HepG2 (cell line): ENCODE results near the gene CBX2. TPM values are rescaled to one million over a fixed set of nuclear protein-coding genes. Genes with fewer than 3 reads are reported as not detected.
A peak's percentile ranks its signal among the peaks of the same experiment; 100 is the strongest.

Experiments
- ATAC-seq: fragments of 200-7000 bp; cut with Tn5 transposase; 3 replicates; pipeline ENCODE4 v1.9.1; 2020; ENCODE audit warnings: mild to moderate bottlenecking, moderate library complexity
- BruUV-seq: library from RNA; stranded (reverse); fragments of 400-500 nt; replicated peaks from 2 replicates; lab custom pipeline; 2021; lab: Mats Ljungman, UMichigan
- CTCF ChIA-PET: fragments of 300-600 bp; formaldehyde crosslinking; extraction: SDS; loops from one replicate; lab custom pipeline; 2021; ENCODE audit warnings: low total read pairs, inconsistent platforms, low intra/inter-chr PET ratio; lab: Yijun Ruan, JAX
- POLR2A ChIA-PET: fragments of 350-600 bp; sonication (Branson Sonifier 250); formaldehyde crosslinking; loops from one replicate; lab custom pipeline; 2020; ENCODE audit warnings: antibody characterized with exemption, inconsistent platforms; lab: Yijun Ruan, JAX
- DNase-seq: peaks from one replicate; pipeline ENCODE4 v3.0.0-alpha.2; 2015; ENCODE audit warnings: low spot score
- FAIRE-seq: peaks from 3 replicates; lab custom pipeline; 2011; peaks lifted over from hg19 to GRCh38; lab: Jason Lieb, UNC
- H2AFZ ChIP-seq: one replicate; pipeline ENCODE4 v1.6.1; 2011; ENCODE audit warnings: low read length, inconsistent platforms
- H3K27ac ChIP-seq: fragments of 300-600 bp; 3 replicates; pipeline ENCODE4 v1.8.0; 2011; ENCODE audit warnings: mixed run types, mild to moderate bottlenecking, mixed read lengths, low read length, inconsistent platforms; ENCODE audit not compliant: insufficient read depth; ENCODE audit errors: extremely low read length
- H3K27me3 ChIP-seq, 2 experiments: fragments of 200-600 bp in 1 of 2; 2 replicates in 1 of 2; 3 replicates in 1 of 2; pipeline versions ENCODE4 v1.6.0 to v1.8.0; 2011; ENCODE audit warnings: low read length in 2 of 2, mild to moderate bottlenecking in 2 of 2, moderate library complexity in 2 of 2, inconsistent platforms in 1 of 2; ENCODE audit not compliant: insufficient read depth in 2 of 2, control insufficient read depth in 1 of 2
- H3K36me3 ChIP-seq, 2 experiments: fragments of 200-600 bp in 1 of 2; replicated peaks in 1 of 2; 2 replicates in 1 of 2; 3 replicates in 1 of 2; pipeline versions ENCODE4 v1.5.1 to v1.8.0; 2011; ENCODE audit warnings: low read length in 2 of 2, inconsistent platforms in 1 of 2; ENCODE audit not compliant: insufficient read depth in 2 of 2, control insufficient read depth in 1 of 2
- H3K4me1 ChIP-seq: 2 replicates; pipeline ENCODE4 v1.5.1; 2012; ENCODE audit warnings: low read length, inconsistent platforms; ENCODE audit not compliant: insufficient read depth
- H3K4me2 ChIP-seq: 2 replicates; pipeline ENCODE4 v1.6.0; 2011; ENCODE audit warnings: low read depth, low read length, inconsistent platforms
- H3K4me3 ChIP-seq, 3 experiments: fragments of 200-600 bp in 1 of 3; sonication (generic), shearing (Covaris generic) in 1 of 3; replicated peaks in 1 of 3; 2 replicates each; pipeline ENCODE4 v1.5.1; 2011 to 2016; ENCODE audit warnings: low read length in 3 of 3, inconsistent platforms in 2 of 3, low read depth in 2 of 3, mild to moderate bottlenecking in 2 of 3, control low read depth in 1 of 3, mixed read lengths in 1 of 3; ENCODE audit not compliant: insufficient read depth in 1 of 3
- H3K79me2 ChIP-seq: one replicate; pipeline ENCODE4 v1.6.1; 2011; ENCODE audit warnings: low read length, inconsistent platforms; ENCODE audit not compliant: insufficient read depth
- H3K9ac ChIP-seq: 2 replicates; pipeline ENCODE4 v1.6.0; 2011; ENCODE audit warnings: mild to moderate bottlenecking, low read depth, low read length, inconsistent platforms; ENCODE audit not compliant: insufficient read depth
- H3K9me3 ChIP-seq: 2 replicates; pipeline ENCODE4 v1.5.1; 2012; ENCODE audit warnings: mild to moderate bottlenecking, low read length
- H4K20me1 ChIP-seq: 2 replicates; pipeline ENCODE4 v1.6.0; 2011; ENCODE audit warnings: inconsistent platforms, mild to moderate bottlenecking, low read length, moderate library complexity; ENCODE audit not compliant: insufficient read depth
- HOXA3 ChIP-seq: sonication (generic); formaldehyde crosslinking; IDR thresholded peaks from 2 replicates; pipeline ENCODE4 v1.5.0; 2020; ENCODE audit warnings: missing genetic modification reagents
- JDP2 ChIP-seq: sonication (generic); formaldehyde crosslinking; IDR thresholded peaks from 2 replicates; pipeline ENCODE4 v1.8.1; 2022; ENCODE audit warnings: missing genetic modification reagents, borderline replicate concordance
- PCBP1 ChIP-seq: fragments of 200-400 bp; formaldehyde crosslinking; IDR thresholded peaks from 2 replicates; pipeline ENCODE4 v1.6.1; 2017; ENCODE audit warnings: mild to moderate bottlenecking, low read depth, low read length, borderline replicate concordance
- RARG ChIP-seq: sonication (generic); formaldehyde crosslinking; IDR thresholded peaks from 2 replicates; pipeline ENCODE4 v1.4.0; 2020; ENCODE audit warnings: low read depth, mild to moderate bottlenecking, missing genetic modification reagents
- RBFOX2 ChIP-seq: fragments of 200-400 bp; formaldehyde crosslinking; IDR thresholded peaks from 2 replicates; pipeline ENCODE4 v1.6.1; 2017; ENCODE audit warnings: low read depth, mild to moderate bottlenecking, low read length
- TBL1XR1 ChIP-seq: fragments of 150-350 bp; IDR thresholded peaks from 2 replicates; pipeline ENCODE4 v1.6.1; 2014; ENCODE audit warnings: borderline replicate concordance, low read length; ENCODE audit not compliant: partially characterized antibody
- ZBTB38 ChIP-seq: sonication (generic); formaldehyde crosslinking; IDR thresholded peaks from 2 replicates; pipeline ENCODE4 v1.5.1; 2020; ENCODE audit warnings: mild to moderate bottlenecking, missing genetic modification reagents
- WGBS: methylation state at CpG from one replicate; pipeline ENCODE4 v1.1.6; 2017; ENCODE audit warnings: low lambda C conversion rate; 5-methylcytosine and 5-hydroxymethylcytosine counted together
- in situ Hi-C: cut with HindIII; loops from 2 replicates; pipeline ENCODE4 v1.10.0; 2017; ENCODE audit warnings: low pct_unique_long_range_greater_than_20kb; ENCODE audit not compliant: extremely low pct_ligation_motif_present
- intact Hi-C: fragments of 100-400 bp; cut with micrococcal nuclease; formaldehyde crosslinking; loops from one replicate; pipeline ENCODE4 v1.10.0; 2022; ENCODE audit not compliant: unreplicated experiment
- polyA plus RNA-seq, 8 experiments: library from polyadenylated mRNA; depleted of rRNA in 3 of 8; stranded (reverse) in 7 of 8; unstranded in 1 of 8; fragments of >200 nt; fragmentation: Illumina TruSeq in 4 of 8; extraction: Trizol in 4 of 8; gene quantifications; 2 replicates each; pipeline versions ENCODE4 v1.2.1 to v1.2.3, GENCODE V29; 2011 to 2016; ENCODE audit warnings: low read depth in 4 of 8, missing spikeins in 1 of 8, mixed read lengths in 1 of 8; ENCODE audit not compliant: insufficient read depth in 1 of 8
- total RNA-seq, 5 experiments: library from RNA; depleted of rRNA; stranded (reverse); fragments of >200 nt; fragmentation: Illumina TruSeq; extraction: Trizol; gene quantifications; 2 replicates each; pipeline ENCODE4 v1.2.3, GENCODE V29; 2016; ENCODE audit warnings: low read depth in 1 of 5
- TF ChIP-seq, protein P1 (sequence below): sonication (generic); formaldehyde crosslinking; IDR thresholded peaks from 2 replicates; pipeline ENCODE4 v1.5.0; 2020; ENCODE audit warnings: missing genetic modification reagents
- TF ChIP-seq, protein P2 (sequence below): sonication (generic); formaldehyde crosslinking; IDR thresholded peaks from 2 replicates; pipeline ENCODE4 v1.4.0; 2020; ENCODE audit warnings: missing genetic modification reagents
- TF ChIP-seq, protein P3 (sequence below): sonication (generic); formaldehyde crosslinking; IDR thresholded peaks from 2 replicates; pipeline ENCODE4 v1.8.1; 2022; ENCODE audit warnings: low read depth, mild to moderate bottlenecking, missing genetic modification reagents
- TF ChIP-seq, protein P4 (sequence below): IDR thresholded peaks from 2 replicates; pipeline ENCODE4 v1.6.1; 2016; ENCODE audit warnings: missing compliant biosample characterization, missing genetic modification reagents, borderline replicate concordance

Gene CBX2
- total and polyA plus RNA-seq, 2 of the 13 experiments (the other 11 are each of a cell fraction or from before 2014, with no cell fraction given) = 14.5 to 31.1 TPM

DNA sequence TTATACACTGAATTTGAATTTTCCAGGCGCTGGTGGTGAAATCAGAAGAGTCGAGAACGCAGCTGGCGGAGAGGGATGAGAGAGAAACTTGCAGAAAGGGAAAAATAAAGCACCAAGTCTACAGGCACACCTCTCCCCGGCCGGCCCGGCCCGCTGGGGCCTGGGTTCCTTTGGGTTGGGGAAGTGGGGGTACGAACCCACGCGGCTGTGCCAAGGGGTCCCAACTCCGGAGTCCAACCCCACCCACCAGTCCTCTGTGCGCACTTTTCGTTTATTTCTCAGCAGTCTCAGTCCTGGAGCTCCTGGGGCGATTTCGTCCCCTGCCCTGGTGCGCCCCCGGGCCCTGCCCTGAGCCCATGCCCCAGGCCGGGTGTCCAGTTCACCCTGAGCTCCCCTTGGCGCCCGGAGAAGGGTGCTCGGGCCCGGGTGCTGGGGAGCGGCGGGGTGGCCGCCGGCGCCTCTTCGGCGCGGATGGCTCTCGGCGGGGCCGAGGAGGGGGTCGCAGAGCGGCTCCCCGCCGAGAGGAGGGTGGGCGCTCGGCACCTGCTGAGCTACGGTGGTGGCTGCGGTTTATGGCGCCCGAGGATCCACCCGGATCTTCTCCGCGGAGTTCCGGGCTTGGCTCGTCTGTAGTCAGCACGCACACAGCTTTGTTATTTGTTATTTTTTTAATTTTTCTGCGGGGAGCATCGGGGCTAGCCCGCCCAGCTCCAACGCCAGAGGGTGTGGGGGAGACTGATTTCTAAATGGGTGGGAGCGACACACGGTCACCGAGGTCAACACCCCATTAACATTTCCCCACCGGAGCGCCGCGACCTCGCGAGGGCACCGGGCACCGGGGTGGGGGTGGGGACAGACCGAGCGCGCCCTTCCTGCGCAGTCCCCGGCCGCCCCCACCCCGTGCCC, 34.7 kb downstream of the CBX2 start (continued):
- TF ChIP-seq, protein P1, sequence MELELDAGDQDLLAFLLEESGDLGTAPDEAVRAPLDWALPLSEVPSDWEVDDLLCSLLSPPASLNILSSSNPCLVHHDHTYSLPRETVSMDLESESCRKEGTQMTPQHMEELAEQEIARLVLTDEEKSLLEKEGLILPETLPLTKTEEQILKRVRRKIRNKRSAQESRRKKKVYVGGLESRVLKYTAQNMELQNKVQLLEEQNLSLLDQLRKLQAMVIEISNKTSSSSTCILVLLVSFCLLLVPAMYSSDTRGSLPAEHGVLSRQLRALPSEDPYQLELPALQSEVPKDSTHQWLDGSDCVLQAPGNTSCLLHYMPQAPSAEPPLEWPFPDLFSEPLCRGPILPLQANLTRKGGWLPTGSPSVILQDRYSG (CRISPR knock-in tag) = no peak
- TF ChIP-seq RBFOX2 = peak; percentile 55; the same call in 1 of the 2 replicates
- TF ChIP-seq TBL1XR1 = no peak

DNA sequence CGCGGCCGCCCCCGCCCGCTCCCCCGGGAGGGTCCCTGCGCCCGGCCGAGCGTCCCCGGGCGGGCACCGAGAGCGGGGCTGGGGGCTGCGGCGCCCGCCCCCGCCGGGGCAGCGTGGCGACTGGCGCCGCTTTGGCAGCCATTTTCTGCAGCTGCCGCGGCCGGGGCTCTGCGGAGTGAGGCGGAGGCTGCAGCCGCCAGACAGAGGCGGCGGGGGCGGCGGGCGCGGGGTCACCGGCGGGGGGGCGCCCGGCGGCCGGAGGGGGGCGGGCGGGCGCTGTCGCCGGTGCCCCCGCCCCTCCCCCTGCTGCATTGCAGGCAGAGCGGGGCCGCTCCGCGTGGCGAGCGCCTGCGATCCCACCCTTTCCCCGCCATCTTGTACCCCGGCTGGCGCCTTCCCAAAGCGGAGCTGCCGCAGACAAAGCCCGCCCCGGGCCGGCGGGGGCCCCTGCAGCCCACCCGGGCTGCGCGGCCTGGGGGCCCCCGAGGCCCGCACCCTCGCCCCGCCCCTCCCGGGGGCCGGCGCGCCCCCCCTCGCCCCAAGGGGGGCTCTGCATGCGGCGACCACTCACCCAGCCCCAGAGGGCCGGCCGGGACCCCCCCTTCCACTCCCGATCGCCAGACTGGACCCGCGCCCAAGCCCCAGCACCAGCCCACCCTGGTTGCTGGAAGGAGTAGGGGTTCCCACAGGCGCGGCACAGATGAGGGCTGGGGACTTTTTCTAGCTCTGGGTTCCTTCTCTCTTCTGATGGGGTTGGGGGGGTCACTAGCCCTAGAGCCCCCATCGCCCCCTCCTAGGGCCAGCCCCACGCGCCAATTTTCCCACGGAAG, 35.6 kb downstream of the CBX2 start:
- in situ Hi-C loops = loop anchor here (5.0 kb wide), 1 partner anchor 179 kb away; no protein-coding TSS in a partner anchor
- H3K9ac ChIP-seq = no peak overlapping the region
- TF ChIP-seq RARG (CRISPR knock-in tag) = no peak
- TF ChIP-seq ZBTB38 (CRISPR knock-in tag) = 0 out of 2 replicates have a peak, but pooled peaks have one; percentile 9
- TF ChIP-seq, protein P2, sequence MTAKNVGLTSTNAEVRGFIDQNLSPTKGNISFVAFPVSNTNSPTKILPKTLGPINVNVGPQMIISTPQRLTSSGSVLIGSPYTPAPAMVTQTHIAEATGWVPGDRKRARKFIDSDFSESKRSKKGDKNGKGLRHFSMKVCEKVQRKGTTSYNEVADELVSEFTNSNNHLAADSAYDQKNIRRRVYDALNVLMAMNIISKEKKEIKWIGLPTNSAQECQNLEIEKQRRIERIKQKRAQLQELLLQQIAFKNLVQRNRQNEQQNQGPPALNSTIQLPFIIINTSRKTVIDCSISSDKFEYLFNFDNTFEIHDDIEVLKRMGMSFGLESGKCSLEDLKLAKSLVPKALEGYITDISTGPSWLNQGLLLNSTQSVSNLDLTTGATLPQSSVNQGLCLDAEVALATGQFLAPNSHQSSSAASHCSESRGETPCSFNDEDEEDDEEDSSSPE (CRISPR knock-in tag) = peak; percentile 36; the same call in 1 of the 2 replicates
- TF ChIP-seq, protein P3, sequence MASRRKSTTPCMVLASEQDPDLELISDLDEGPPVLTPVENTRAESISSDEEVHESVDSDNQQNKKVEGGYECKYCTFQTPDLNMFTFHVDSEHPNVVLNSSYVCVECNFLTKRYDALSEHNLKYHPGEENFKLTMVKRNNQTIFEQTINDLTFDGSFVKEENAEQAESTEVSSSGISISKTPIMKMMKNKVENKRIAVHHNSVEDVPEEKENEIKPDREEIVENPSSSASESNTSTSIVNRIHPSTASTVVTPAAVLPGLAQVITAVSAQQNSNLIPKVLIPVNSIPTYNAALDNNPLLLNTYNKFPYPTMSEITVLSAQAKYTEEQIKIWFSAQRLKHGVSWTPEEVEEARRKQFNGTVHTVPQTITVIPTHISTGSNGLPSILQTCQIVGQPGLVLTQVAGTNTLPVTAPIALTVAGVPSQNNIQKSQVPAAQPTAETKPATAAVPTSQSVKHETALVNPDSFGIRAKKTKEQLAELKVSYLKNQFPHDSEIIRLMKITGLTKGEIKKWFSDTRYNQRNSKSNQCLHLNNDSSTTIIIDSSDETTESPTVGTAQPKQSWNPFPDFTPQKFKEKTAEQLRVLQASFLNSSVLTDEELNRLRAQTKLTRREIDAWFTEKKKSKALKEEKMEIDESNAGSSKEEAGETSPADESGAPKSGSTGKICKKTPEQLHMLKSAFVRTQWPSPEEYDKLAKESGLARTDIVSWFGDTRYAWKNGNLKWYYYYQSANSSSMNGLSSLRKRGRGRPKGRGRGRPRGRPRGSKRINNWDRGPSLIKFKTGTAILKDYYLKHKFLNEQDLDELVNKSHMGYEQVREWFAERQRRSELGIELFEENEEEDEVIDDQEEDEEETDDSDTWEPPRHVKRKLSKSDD (CRISPR knock-in tag) = peak; percentile 35; the same call in 1 of the 2 replicates
- TF ChIP-seq PCBP1 = 0 out of 2 replicates have a peak, but pooled peaks have one; percentile 46
- 0 out of 2 replicates have a peak, but pooled peaks have one; percentile 9 for TF ChIP-seq HOXA3 (CRISPR knock-in tag)
- TF ChIP-seq, protein P4, sequence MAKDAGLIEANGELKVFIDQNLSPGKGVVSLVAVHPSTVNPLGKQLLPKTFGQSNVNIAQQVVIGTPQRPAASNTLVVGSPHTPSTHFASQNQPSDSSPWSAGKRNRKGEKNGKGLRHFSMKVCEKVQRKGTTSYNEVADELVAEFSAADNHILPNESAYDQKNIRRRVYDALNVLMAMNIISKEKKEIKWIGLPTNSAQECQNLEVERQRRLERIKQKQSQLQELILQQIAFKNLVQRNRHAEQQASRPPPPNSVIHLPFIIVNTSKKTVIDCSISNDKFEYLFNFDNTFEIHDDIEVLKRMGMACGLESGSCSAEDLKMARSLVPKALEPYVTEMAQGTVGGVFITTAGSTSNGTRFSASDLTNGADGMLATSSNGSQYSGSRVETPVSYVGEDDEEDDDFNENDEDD (CRISPR knock-in tag) = peak; percentile 56; the same call in 1 of the 2 replicates
- no peak for TF ChIP-seq JDP2 (CRISPR knock-in tag)

More for the DNA sequence above, 35.6 kb downstream of the CBX2 start:
- no peak for DNase-seq
- peak overlapping the region; percentile 52 to 74 (median 62); a peak in 3 of 6 replicates for H3K4me3 ChIP-seq
- no peaks in the 10 kb centered on the region for H3K9me3 ChIP-seq
- no peak for ATAC-seq
- H4K20me1 ChIP-seq = no peaks in the 10 kb centered on the region
- H3K27me3 ChIP-seq = peaks cover 12 to 59% of the 10 kb centered on the region in 2 experiments
- peaks cover 50% of the 10 kb centered on the region for H3K4me1 ChIP-seq
- H3K4me2 ChIP-seq = peak overlapping the region; percentile 86; the same call in 1 of the 2 replicates
- ChIA-PET CTCF (no interaction called here), POLR2A (interaction anchor here (1.1 to 16.5 kb wide), 11 partner anchors 8 to 180 kb away, joined by 4 to 274 read pairs (median 13); partner anchors contain the start of genes CBX4 and CBX8)
- FAIRE-seq = no peak
- intact Hi-C loops = no loop called here
- WGBS = 42% methylated on average over 10 of the region's 89 CpGs
- no peaks in the 10 kb centered on the region for H3K79me2 ChIP-seq
- H2AFZ ChIP-seq = no peak overlapping the region
- no peak overlapping the region for H3K27ac ChIP-seq
- no TSS peak for BruUV-seq
- no peaks in the 10 kb centered on the region for H3K36me3 ChIP-seq
